Measurements from ENCODE around the gene CDCA8. TPM values are rescaled to one million over a fixed set of nuclear protein-coding genes. Genes with fewer than 3 reads are reported as not detected.

The CDCA8 gene
- total and polyA plus RNA-seq, 2 of the 13 experiments (the other 11 are each of a cell fraction or from before 2014, with no cell fraction given), result 24.1 to 38.6 TPM

GRCh38 chr1:37691497-37692077 lies 729 bp upstream of the CDCA8 start (continued):
- TF ChIP-seq SOX6 (IDR thresholded peaks at IDR 0.05), result no peak
- no peak for TF ChIP-seq SOX6 (CRISPR knock-in tag; IDR thresholded peaks at IDR 0.05)
- no peak for TF ChIP-seq TOE1 (CRISPR knock-in tag; IDR thresholded peaks at IDR 0.05)
- no peak for TF ChIP-seq JUND (CRISPR knock-in tag; IDR thresholded peaks at IDR 0.05)
- no peak for TF ChIP-seq RARG (CRISPR knock-in tag; IDR thresholded peaks at IDR 0.05; ENCODE audit: low read depth)
- TF ChIP-seq POLR2AphosphoS2 (IDR thresholded peaks at IDR 0.05; ENCODE audit: low read depth, low read length), result no peak
- TF ChIP-seq SYNCRIP (IDR thresholded peaks at IDR 0.05; ENCODE audit: insufficient read depth, low read depth, low read length), result no peak
- no peak for TF ChIP-seq NR2F6 (IDR thresholded peaks at IDR 0.05)
- TF ChIP-seq NR2F6 (CRISPR knock-in tag; IDR thresholded peaks at IDR 0.05), result no peak
- no peak for TF ChIP-seq ZFP91 (CRISPR knock-in tag; IDR thresholded peaks at IDR 0.05; ENCODE audit: borderline replicate concordance)
- TF ChIP-seq NR3C1 (CRISPR knock-in tag; IDR thresholded peaks at IDR 0.05), result no peak
- no peak for TF ChIP-seq ZNF512B (CRISPR knock-in tag; IDR thresholded peaks at IDR 0.05; ENCODE audit: borderline replicate concordance)
- no peak for TF ChIP-seq DRAP1 (CRISPR knock-in tag; IDR thresholded peaks at IDR 0.05)
- TF ChIP-seq ZNF577 (CRISPR knock-in tag; IDR thresholded peaks at IDR 0.05; ENCODE audit: borderline replicate concordance, low read depth), result no peak
- no peak for TF ChIP-seq ZNF747 (CRISPR knock-in tag; IDR thresholded peaks at IDR 0.05; ENCODE audit: borderline replicate concordance)
- no peak for TF ChIP-seq CBX2 (IDR thresholded peaks at IDR 0.05; ENCODE audit: low read depth, low read length)
- no peak for TF ChIP-seq CBX2 (CRISPR knock-in tag; IDR thresholded peaks at IDR 0.05; ENCODE audit: low read depth)
- TF ChIP-seq ZKSCAN1 (IDR thresholded peaks at IDR 0.05; ENCODE audit: low read length), result no peak
- TF ChIP-seq MYPOP (CRISPR knock-in tag; IDR thresholded peaks at IDR 0.05), result no peak
- TF ChIP-seq MIXL1 (CRISPR knock-in tag; IDR thresholded peaks at IDR 0.05), result no peak
- TF ChIP-seq ZNF589 (CRISPR knock-in tag; conservative IDR thresholded peaks at IDR 0.05), result no peak; the same call in 1 of the 2 replicates
- no peak for TF ChIP-seq RNF219 (CRISPR knock-in tag; IDR thresholded peaks at IDR 0.05)

Measured in HepG2 (cell line).